ENCODE measurements around the gene VMAC. TPM values are rescaled to one million over a fixed set of nuclear protein-coding genes. Genes with fewer than 3 reads are reported as not detected.

Gene VMAC
- total and polyA plus RNA-seq, 9 of the 15 experiments (the other 6 are each of a cell fraction or from before 2014, with no cell fraction given): 0.03 to 3.4 (median 1.1) TPM

GRCh38 chr19:5893907-5894703 lies 10.6 kb upstream of the VMAC start (continued):
- TF ChIP-seq MTA3 (IDR thresholded peaks at IDR 0.05; ENCODE audit: borderline replicate concordance) (0 out of 2 replicates have a peak, but pooled peaks have one; percentile 38), SLC30A9 (CRISPR knock-in tag; IDR thresholded peaks at IDR 0.05) (no peak), DMBX1 (CRISPR knock-in tag; IDR thresholded peaks at IDR 0.05; ENCODE audit: borderline replicate concordance) (no peak), SREBF1 (IDR thresholded peaks at IDR 0.05; ENCODE audit: borderline replicate concordance, low read depth, low read length) (no peak), ZNF655 (CRISPR knock-in tag; IDR thresholded peaks at IDR 0.05) (no peak), TFAM (CRISPR knock-in tag; conservative IDR thresholded peaks at IDR 0.05) (no peak), ZNF445 (CRISPR knock-in tag; IDR thresholded peaks at IDR 0.05; ENCODE audit: low read depth) (no peak), ZBTB9 (CRISPR knock-in tag; IDR thresholded peaks at IDR 0.05) (peak; percentile 26; the same call in 1 of the 2 replicates), SRSF9 (IDR thresholded peaks at IDR 0.05; ENCODE audit: borderline replicate concordance, low read depth, low read length) (no peak), RB1 (IDR thresholded peaks at IDR 0.05; ENCODE audit: low read depth) (no peak), CSDE1 (IDR thresholded peaks at IDR 0.05) (no peak), FOXJ3 (CRISPR knock-in tag; IDR thresholded peaks at IDR 0.05) (no peak), SETDB1 (IDR thresholded peaks at IDR 0.05; ENCODE audit: low read length) (no peak), EP300 (IDR thresholded peaks at IDR 0.05; ENCODE audit: low read length) (peak; percentile 54), TGIF2 (CRISPR knock-in tag; IDR thresholded peaks at IDR 0.05) (no peak), STAT6 (CRISPR knock-in tag; IDR thresholded peaks at IDR 0.05) (no peak), THRAP3 (IDR thresholded peaks at IDR 0.05; ENCODE audit: borderline replicate concordance) (no peak), ZNF253 (CRISPR knock-in tag; conservative IDR thresholded peaks at IDR 0.05) (no peak), POLR2A (conservative IDR thresholded peaks at IDR 0.05) (peak; percentile 52)
- TF ChIP-seq, protein P1, sequence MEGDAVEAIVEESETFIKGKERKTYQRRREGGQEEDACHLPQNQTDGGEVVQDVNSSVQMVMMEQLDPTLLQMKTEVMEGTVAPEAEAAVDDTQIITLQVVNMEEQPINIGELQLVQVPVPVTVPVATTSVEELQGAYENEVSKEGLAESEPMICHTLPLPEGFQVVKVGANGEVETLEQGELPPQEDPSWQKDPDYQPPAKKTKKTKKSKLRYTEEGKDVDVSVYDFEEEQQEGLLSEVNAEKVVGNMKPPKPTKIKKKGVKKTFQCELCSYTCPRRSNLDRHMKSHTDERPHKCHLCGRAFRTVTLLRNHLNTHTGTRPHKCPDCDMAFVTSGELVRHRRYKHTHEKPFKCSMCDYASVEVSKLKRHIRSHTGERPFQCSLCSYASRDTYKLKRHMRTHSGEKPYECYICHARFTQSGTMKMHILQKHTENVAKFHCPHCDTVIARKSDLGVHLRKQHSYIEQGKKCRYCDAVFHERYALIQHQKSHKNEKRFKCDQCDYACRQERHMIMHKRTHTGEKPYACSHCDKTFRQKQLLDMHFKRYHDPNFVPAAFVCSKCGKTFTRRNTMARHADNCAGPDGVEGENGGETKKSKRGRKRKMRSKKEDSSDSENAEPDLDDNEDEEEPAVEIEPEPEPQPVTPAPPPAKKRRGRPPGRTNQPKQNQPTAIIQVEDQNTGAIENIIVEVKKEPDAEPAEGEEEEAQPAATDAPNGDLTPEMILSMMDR (IDR thresholded peaks at IDR 0.05 in 2 of 3, conservative IDR thresholded peaks at IDR 0.05 in 1 of 3; ENCODE audit: insufficient read depth in 2 of 3, low read depth in 1 of 3, low read length in 3 of 3): no peak
